Measurements from ENCODE around the gene BICRA.

- TF ChIP-seq CTCF (conservative IDR thresholded peaks at IDR 0.05; ENCODE audit: low read depth, low read length) (no peak), EZH2 (IDR thresholded peaks at IDR 0.05; ENCODE audit: borderline replicate concordance, low read depth, low read length, poor library complexity, severe bottlenecking) (no peak)
Observed at GRCh38 chr19:47613165-47614020, 4.5 kb downstream of the BICRA start.
